WERI-Rb-1 (cell line): ENCODE measurements around the gene STX5.
"Not testable (repeated sequence)": the region's sequence is repeated elsewhere in the genome, so short reads cannot be mapped to it uniquely, and the experiment has no call there.

Experiments
- DNase-seq: peaks from one replicate; pipeline ENCODE4 v3.0.0-alpha.2; 2020
- H3K27ac ChIP-seq: fragments of 250-450 bp; sonication (Bioruptor Pico); 2 replicates; pipeline ENCODE4 v1.5.1; 2020; ENCODE audit warnings: mild to moderate bottlenecking, moderate library complexity
- H3K27me3 ChIP-seq: fragments of 250-450 bp; sonication (Bioruptor Pico); 2 replicates; pipeline ENCODE4 v1.5.1; 2021; ENCODE audit warnings: mild to moderate bottlenecking, low read depth, moderate library complexity; ENCODE audit not compliant: insufficient read depth, severe bottlenecking
- H3K36me3 ChIP-seq: fragments of 250-450 bp; sonication (Bioruptor Pico); 2 replicates; pipeline ENCODE4 v1.5.1; 2020; ENCODE audit warnings: mild to moderate bottlenecking, moderate library complexity
- H3K4me3 ChIP-seq: 2 replicates; pipeline ENCODE4 v1.5.1; 2011; ENCODE audit warnings: low read depth, mild to moderate bottlenecking, control low read depth, low read length
- H3K9me3 ChIP-seq: fragments of 250-450 bp; sonication (Bioruptor Pico); 2 replicates; pipeline ENCODE4 v1.5.1; 2021; ENCODE audit warnings: mild to moderate bottlenecking, moderate library complexity; ENCODE audit not compliant: severe bottlenecking
- CTCF ChIP-seq: IDR thresholded peaks from 2 replicates; pipeline ENCODE4 v1.5.1; 2011; ENCODE audit warnings: low read depth, mild to moderate bottlenecking, control low read depth, inconsistent platforms, low read length

Gene STX5

DNA sequence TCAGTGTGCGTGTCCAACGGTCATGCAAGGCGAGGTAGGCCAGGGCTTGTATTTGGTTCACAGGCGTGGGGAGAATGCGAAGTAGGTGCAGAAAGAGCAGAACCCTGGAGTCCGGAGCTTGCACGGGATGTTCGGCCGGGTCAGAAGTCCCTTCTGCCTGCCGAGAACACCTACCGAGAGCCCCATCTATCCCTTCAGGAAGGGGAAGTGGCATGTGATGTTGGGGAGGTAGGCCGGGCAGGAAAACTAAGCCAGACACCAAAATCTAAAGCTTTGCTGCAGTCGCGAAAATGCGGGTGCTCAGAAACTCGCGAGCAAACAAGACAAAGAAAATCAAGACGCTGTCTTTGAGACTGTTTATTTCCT, 61.1 kb downstream of the STX5 start:
- Histone ChIP-seq H3K9me3 (no peaks in the 10 kb centered on the region), H3K27me3 (no peaks in the 10 kb centered on the region), H3K4me3 (peak overlapping the region; percentile 70), H3K36me3 (peaks cover 33% of the 10 kb centered on the region), H3K27ac (peak overlapping the region; percentile 92)
- DNase-seq: peak; percentile 26
- no peak for TF ChIP-seq CTCF

DNA sequence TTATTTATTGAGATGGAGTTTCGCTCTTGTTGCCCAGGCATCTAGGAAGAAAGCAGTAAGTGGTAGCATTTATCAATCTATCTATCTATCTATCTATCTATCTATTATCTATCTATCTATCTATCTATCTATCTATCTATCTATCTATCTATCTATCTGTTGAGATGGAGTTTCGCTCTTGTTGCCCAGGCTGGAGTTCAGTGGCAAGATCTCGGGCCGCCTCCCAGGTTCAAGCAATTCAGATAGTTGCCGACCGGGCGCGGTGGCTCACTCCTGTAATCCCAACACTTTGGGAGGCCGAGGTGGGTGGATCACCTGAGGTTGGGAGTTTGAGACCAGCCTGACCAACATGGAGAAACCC, 71.0 kb downstream of the STX5 start:
- H3K9me3 ChIP-seq, H3K36me3 ChIP-seq, H3K27me3 ChIP-seq: not testable (repeated sequence)
- peak; percentile 39 for DNase-seq
- Histone ChIP-seq H3K4me3 (peak overlapping the region; percentile 58), H3K27ac (peak overlapping the region; percentile 74)

DNA sequence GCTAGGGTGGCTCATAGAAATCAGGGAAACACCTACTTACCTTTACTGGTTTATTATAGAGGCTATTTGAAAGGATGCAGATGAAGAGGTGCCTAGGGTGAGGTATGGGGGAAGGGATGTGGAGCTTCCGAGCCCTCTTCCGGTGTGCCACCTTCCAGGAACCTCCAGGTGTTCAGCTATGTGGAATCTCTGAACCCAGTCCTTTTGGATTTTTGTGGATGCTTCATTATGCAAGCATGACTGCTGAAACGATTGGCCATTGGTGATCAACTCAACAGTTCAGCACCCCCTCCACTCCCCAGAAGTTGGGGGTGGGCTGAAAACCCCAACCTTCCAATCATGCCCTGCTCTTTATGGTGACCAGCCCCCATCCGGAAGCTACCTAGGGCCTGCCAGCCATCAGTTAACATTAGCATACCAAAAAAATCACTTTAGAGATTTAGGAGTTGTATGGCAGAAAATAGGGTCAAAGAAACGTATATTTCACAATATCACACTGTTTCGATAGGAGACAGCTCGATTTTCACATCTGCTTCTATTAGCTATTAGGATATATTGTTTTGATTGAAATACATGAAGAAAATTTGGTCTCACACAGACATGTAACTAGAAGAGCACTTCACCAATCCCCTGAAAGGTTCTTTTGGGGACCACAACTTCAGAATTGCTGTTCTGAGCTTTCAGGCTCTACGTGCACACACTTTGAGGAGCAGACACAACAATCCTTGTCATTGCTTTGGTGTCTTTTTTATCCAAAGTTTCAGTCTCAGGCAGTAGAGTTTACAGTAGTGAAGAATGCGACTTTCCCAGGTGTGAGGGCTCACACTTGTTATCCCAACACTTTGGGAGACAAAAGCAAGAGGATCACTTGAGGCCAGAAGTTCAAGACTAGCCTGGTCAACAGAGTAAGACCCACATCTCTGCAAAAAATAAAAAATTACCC, 73.7 kb downstream of the STX5 start:
- Histone ChIP-seq H3K36me3 (peaks cover 6% of the 10 kb centered on the region), H3K27ac (no peak overlapping the region), H3K4me3 (no peak overlapping the region), H3K27me3 (no peaks in the 10 kb centered on the region), H3K9me3 (no peaks in the 10 kb centered on the region)
- no peak for TF ChIP-seq CTCF
- DNase-seq: no peak
